Vagina (tissue), 2 donors: ENCODE results near the gene PLPP1. TPM values are rescaled to one million over a fixed set of nuclear protein-coding genes. Genes with fewer than 3 reads are reported as not detected.

Experiments used
- DNase-seq, 2 donors: peaks; one replicate each; pipeline ENCODE4 v3.0.0-alpha.2; 2017; ENCODE audit errors: extremely low spot score in 2 of 2
- H3K27ac ChIP-seq: fragments of 200-600 bp; sonication (generic); one replicate; pipeline ENCODE4 v1.5.1; 2019
- H3K27me3 ChIP-seq: fragments of 200-600 bp; sonication (generic); one replicate; pipeline ENCODE4 v1.5.1; 2019
- H3K36me3 ChIP-seq, 2 donors: fragments of 200-600 bp; sonication (generic); one replicate each; pipeline ENCODE4 v1.5.1; 2017 to 2019
- H3K4me1 ChIP-seq: fragments of 200-600 bp; sonication (generic); one replicate; pipeline ENCODE4 v1.5.1; 2019
- H3K4me3 ChIP-seq, 2 donors: fragments of 200-600 bp; sonication (generic); 1 replicate in 1 of 2; 2 replicates in 1 of 2; pipeline ENCODE4 v1.5.1; 2016 to 2019
- H3K9me3 ChIP-seq: fragments of 200-600 bp; sonication (generic); one replicate; pipeline ENCODE4 v1.5.1; 2019
- POLR2A ChIP-seq, 2 donors: fragments of 450-650 bp; IDR thresholded peaks; one replicate each; pipeline ENCODE4 v1.6.1; 2017; ENCODE audit warnings: antibody characterized with exemption in 2 of 2, mild to moderate bottlenecking in 2 of 2, moderate library complexity in 2 of 2
- POLR2AphosphoS5 ChIP-seq, 2 donors: sonication (generic); formaldehyde crosslinking; IDR thresholded peaks; one replicate each; pipeline ENCODE4 v1.9.0; 2017; ENCODE audit warnings: antibody characterized with exemption in 2 of 2, mild to moderate bottlenecking in 2 of 2, low read depth in 1 of 2; ENCODE audit not compliant: insufficient read depth in 1 of 2
- intact Hi-C: fragments of 100-400 bp; cut with DNase I; formaldehyde crosslinking; loops from one replicate; pipeline ENCODE4 v1.15.1; 2023
- total RNA-seq: library from RNA; depleted of rRNA; stranded (reverse); fragments of >200 nt; gene quantifications from one replicate; pipeline ENCODE4 v1.2.3, GENCODE V29; 2016
- TF ChIP-seq, protein P1 (sequence below), 3 experiments: fragments of 450-650 bp in 2 of 3; fragments of 200-600 bp in 1 of 3; sonication (generic) in 1 of 3; IDR thresholded peaks; one replicate each; pipeline ENCODE4 v1.5.1; 2017 to 2019; ENCODE audit warnings: antibody characterized with exemption in 3 of 3, mild to moderate bottlenecking in 2 of 3, moderate library complexity in 2 of 3

The PLPP1 gene
- total RNA-seq, 1 donor from 2014 or later, result 283 TPM

DNA sequence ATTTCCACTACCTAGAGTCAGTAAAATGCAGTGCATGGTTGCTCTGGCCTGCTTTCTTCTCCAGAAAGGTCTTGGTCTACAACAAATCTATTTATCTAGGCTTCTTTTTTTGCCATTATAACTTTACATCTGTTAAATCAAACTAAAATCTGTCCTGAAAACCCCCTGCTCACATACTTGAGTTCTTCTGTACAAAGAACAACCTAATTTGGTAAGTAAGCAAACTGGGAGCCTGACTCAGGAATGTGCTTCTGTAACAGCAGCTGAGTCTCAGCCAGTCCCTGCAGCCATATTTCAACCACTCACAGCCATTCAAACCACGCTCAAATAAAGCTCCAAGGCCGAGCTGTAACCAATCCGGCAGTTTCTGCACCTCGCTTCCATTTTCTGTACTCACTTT lies 95.8 kb downstream of the PLPP1 start:
- Histone ChIP-seq H3K4me1 (peaks cover 56% of the 10 kb centered on the region), H3K4me3 (no peak overlapping the region), H3K27me3 (no peaks in the 10 kb centered on the region), H3K36me3 (peaks cover 0 to 6% of the 10 kb centered on the region in 2 donors), H3K27ac (peak overlapping the region; percentile 83), H3K9me3 (no peaks in the 10 kb centered on the region)
- TF ChIP-seq POLR2AphosphoS5 (IDR thresholded peaks at IDR 0.05; ENCODE audit: insufficient read depth in 1 of 2, low read depth in 1 of 2) (no peak), POLR2A (IDR thresholded peaks at IDR 0.05) (no peak)
- TF ChIP-seq, protein P1, sequence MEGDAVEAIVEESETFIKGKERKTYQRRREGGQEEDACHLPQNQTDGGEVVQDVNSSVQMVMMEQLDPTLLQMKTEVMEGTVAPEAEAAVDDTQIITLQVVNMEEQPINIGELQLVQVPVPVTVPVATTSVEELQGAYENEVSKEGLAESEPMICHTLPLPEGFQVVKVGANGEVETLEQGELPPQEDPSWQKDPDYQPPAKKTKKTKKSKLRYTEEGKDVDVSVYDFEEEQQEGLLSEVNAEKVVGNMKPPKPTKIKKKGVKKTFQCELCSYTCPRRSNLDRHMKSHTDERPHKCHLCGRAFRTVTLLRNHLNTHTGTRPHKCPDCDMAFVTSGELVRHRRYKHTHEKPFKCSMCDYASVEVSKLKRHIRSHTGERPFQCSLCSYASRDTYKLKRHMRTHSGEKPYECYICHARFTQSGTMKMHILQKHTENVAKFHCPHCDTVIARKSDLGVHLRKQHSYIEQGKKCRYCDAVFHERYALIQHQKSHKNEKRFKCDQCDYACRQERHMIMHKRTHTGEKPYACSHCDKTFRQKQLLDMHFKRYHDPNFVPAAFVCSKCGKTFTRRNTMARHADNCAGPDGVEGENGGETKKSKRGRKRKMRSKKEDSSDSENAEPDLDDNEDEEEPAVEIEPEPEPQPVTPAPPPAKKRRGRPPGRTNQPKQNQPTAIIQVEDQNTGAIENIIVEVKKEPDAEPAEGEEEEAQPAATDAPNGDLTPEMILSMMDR (IDR thresholded peaks at IDR 0.05), result no peak
- intact Hi-C loops, result loop anchor here (5.0 kb wide), 1 partner anchor 163 kb away; no protein-coding TSS in a partner anchor
- DNase-seq, result no peak

DNA sequence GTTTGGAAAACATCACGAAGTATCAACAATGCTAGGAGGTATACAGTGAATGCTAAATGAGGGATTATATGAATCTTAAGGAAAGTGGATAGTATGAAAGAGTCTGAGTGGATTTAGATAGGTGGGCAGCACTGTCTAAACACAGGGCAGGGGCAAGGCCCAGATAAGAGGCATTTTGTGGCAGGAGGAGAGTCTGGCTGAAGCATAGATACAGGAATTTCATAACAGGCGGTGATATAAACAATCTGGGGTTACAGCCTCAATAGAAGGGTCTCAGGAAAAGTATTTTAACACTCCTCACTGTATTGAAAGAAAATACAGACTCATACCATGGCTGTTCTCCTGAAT lies 96.9 kb downstream of the PLPP1 start:
- intact Hi-C loops, result loop anchor here (5.0 kb wide), 1 partner anchor 164 kb away; no protein-coding TSS in a partner anchor
- no peak overlapping the region for H3K4me3 ChIP-seq
- peaks cover 0 to 6% of the 10 kb centered on the region in 2 donors for H3K36me3 ChIP-seq
- H3K4me1 ChIP-seq, result peaks cover 56% of the 10 kb centered on the region
- no peak for DNase-seq
- TF ChIP-seq, protein P1 (IDR thresholded peaks at IDR 0.05), result no peak
- TF ChIP-seq POLR2A (IDR thresholded peaks at IDR 0.05) (no peak), POLR2AphosphoS5 (IDR thresholded peaks at IDR 0.05; ENCODE audit: insufficient read depth in 1 of 2, low read depth in 1 of 2) (no peak)
- H3K9me3 ChIP-seq, result no peaks in the 10 kb centered on the region
- H3K27me3 ChIP-seq, result no peaks in the 10 kb centered on the region
- H3K27ac ChIP-seq, result peak overlapping the region; percentile 83

DNA sequence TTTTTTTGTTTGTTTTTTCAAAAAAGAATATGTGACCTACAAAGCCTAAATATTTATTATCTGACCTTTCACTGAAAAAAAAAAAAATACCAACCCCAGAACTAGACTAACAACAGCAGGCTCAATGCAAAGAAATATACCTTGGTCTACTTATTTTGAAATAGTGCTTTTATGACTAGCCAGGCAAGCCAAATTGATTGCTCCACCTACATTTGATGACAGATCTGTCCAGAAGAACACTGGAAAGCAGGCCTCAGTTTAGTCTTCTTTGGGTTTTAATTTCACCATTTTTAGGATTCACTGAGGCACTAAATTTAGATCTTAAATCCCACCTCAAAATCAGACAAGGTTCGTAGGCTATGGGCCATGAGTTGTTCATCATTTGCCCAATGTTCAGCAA lies 97.3 kb downstream of the PLPP1 start:
- Histone ChIP-seq H3K27ac (peak overlapping the region; percentile 83), H3K36me3 (peaks cover 0 to 6% of the 10 kb centered on the region in 2 donors), H3K4me1 (peaks cover 56% of the 10 kb centered on the region), H3K9me3 (no peaks in the 10 kb centered on the region), H3K27me3 (no peaks in the 10 kb centered on the region), H3K4me3 (no peak overlapping the region)
- TF ChIP-seq POLR2A (IDR thresholded peaks at IDR 0.05), result no peak
- TF ChIP-seq, protein P1 (IDR thresholded peaks at IDR 0.05), result no peak
- no peak for TF ChIP-seq POLR2AphosphoS5 (IDR thresholded peaks at IDR 0.05; ENCODE audit: insufficient read depth in 1 of 2, low read depth in 1 of 2)
- no peak for DNase-seq
- intact Hi-C loops, result loop anchor here (5.0 kb wide), 1 partner anchor 165 kb away; no protein-coding TSS in a partner anchor

DNA sequence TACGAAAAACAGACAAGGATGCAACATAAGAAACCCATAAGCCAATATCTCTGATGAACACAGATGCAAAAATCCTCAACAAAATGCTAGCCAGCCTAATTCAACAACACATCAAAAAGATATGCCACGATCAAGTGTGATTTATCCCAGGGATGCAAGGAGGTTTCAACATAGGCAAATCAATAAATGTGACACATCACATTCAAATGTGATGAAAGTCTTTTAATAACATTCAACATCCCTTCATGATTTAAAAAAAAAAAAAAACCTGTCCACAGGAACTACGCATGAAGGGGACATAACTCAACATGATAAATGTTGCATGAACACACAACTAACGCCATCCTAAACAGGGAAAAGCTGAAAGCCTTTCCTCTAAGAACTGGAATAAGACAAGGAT lies 102.2 kb downstream of the PLPP1 start:
- no peaks in the 10 kb centered on the region for H3K27me3 ChIP-seq
- DNase-seq, result no peak
- H3K4me3 ChIP-seq, result no peak overlapping the region
- H3K36me3 ChIP-seq, result peaks cover 0 to 13% of the 10 kb centered on the region in 2 donors
- no peaks in the 10 kb centered on the region for H3K9me3 ChIP-seq
- H3K27ac ChIP-seq, result no peak overlapping the region
- TF ChIP-seq, protein P1 (IDR thresholded peaks at IDR 0.05), result no peak
- TF ChIP-seq POLR2AphosphoS5 (IDR thresholded peaks at IDR 0.05; ENCODE audit: insufficient read depth in 1 of 2, low read depth in 1 of 2), result no peak
- intact Hi-C loops, result no loop called here
- peaks cover 11% of the 10 kb centered on the region for H3K4me1 ChIP-seq

DNA sequence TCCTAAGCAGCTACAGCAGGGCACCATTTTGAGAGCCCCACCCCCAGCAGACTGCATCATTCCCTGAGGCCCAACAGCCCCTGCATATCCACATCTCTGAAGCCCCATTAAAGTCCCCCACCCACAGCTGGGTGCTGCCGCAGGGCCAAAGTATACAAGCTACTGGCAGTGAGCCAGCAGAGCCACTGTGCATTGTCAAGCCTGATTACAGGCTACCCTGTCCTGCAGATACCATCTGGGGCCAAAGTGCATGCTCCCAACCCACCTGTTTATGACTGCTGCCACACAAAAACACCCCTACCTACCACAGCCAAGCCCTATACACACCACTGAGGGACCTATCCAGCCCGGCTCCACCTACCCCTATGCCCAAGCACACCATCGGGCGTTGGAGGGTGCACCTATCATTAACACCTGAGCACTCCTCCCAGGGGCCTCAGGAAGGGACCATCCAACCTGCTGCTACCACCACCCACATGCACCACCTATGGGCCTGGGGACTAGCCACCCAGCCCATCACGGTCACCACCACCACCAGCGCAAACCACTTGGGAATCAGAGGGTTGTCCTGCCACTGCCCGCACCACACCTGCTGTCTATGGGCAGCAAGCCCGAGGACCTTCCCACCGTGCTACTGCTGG lies 105.0 kb downstream of the PLPP1 start:
- intact Hi-C loops, result no loop called here
- H3K27me3 ChIP-seq, result no peaks in the 10 kb centered on the region
- H3K4me3 ChIP-seq, result no peak overlapping the region
- DNase-seq, result no peak
- no peak overlapping the region for H3K27ac ChIP-seq
- H3K36me3 ChIP-seq, result peaks cover 0 to 23% of the 10 kb centered on the region in 2 donors
- no peaks in the 10 kb centered on the region for H3K4me1 ChIP-seq
- no peaks in the 10 kb centered on the region for H3K9me3 ChIP-seq
- TF ChIP-seq POLR2A (IDR thresholded peaks at IDR 0.05) (no peak), POLR2AphosphoS5 (IDR thresholded peaks at IDR 0.05; ENCODE audit: insufficient read depth in 1 of 2, low read depth in 1 of 2) (no peak)
- TF ChIP-seq, protein P1 (IDR thresholded peaks at IDR 0.05), result no peak
